Osteocyte (in vitro differentiated cells): ENCODE measurements around the gene TXNIP. TPM values are rescaled to one million over a fixed set of nuclear protein-coding genes. Genes with fewer than 3 reads are reported as not detected.

ENCODE experiments used
- DNase-seq: peaks from one replicate; pipeline ENCODE4 v3.0.0; 2021; ENCODE audit warnings: mixed read lengths; ENCODE audit not compliant: unreplicated experiment; ENCODE audit errors: extremely low spot score
- H3K27ac Mint-ChIP-seq: one replicate; pipeline ENCODE4 v1.8.0; 2021; ENCODE audit warnings: mild to moderate bottlenecking, mixed read lengths; ENCODE audit not compliant: unreplicated experiment
- H3K27me3 Mint-ChIP-seq: one replicate; pipeline ENCODE4 v1.8.0; 2021; ENCODE audit warnings: mixed read lengths; ENCODE audit not compliant: unreplicated experiment
- H3K36me3 Mint-ChIP-seq: one replicate; pipeline ENCODE4 v1.8.0; 2021; ENCODE audit warnings: mixed read lengths; ENCODE audit not compliant: unreplicated experiment
- H3K4me1 Mint-ChIP-seq: one replicate; pipeline ENCODE4 v1.8.0; 2021; ENCODE audit warnings: mixed read lengths; ENCODE audit not compliant: unreplicated experiment
- H3K4me3 Mint-ChIP-seq: one replicate; pipeline ENCODE4 v1.8.0; 2021; ENCODE audit warnings: mild to moderate bottlenecking, moderate library complexity, mixed read lengths; ENCODE audit not compliant: unreplicated experiment
- H3K9me3 Mint-ChIP-seq: one replicate; pipeline ENCODE4 v1.8.0; 2021; ENCODE audit warnings: mixed read lengths; ENCODE audit not compliant: unreplicated experiment
- total RNA-seq: library from RNA; stranded (reverse); gene quantifications from 2 replicates; pipeline ENCODE4 v1.2.1, GENCODE V29; 2021
- TF ChIP-seq, protein P1 (sequence below): fragments of 200-600 bp; sonication (generic); IDR thresholded peaks from 2 replicates; pipeline ENCODE4 v1.5.0; 2021; ENCODE audit warnings: antibody characterized with exemption, mild to moderate bottlenecking, moderate library complexity

The TXNIP gene
- total RNA-seq, 1 donor from 2014 or later = 246 TPM

- peaks cover 5% of the 10 kb centered on the region for H3K36me3 Mint-ChIP-seq
- peaks cover 43% of the 10 kb centered on the region for H3K4me1 Mint-ChIP-seq
- H3K27me3 Mint-ChIP-seq = no peaks in the 10 kb centered on the region
- peak overlapping the region; percentile 98 for H3K27ac Mint-ChIP-seq
- TF ChIP-seq, protein P1, sequence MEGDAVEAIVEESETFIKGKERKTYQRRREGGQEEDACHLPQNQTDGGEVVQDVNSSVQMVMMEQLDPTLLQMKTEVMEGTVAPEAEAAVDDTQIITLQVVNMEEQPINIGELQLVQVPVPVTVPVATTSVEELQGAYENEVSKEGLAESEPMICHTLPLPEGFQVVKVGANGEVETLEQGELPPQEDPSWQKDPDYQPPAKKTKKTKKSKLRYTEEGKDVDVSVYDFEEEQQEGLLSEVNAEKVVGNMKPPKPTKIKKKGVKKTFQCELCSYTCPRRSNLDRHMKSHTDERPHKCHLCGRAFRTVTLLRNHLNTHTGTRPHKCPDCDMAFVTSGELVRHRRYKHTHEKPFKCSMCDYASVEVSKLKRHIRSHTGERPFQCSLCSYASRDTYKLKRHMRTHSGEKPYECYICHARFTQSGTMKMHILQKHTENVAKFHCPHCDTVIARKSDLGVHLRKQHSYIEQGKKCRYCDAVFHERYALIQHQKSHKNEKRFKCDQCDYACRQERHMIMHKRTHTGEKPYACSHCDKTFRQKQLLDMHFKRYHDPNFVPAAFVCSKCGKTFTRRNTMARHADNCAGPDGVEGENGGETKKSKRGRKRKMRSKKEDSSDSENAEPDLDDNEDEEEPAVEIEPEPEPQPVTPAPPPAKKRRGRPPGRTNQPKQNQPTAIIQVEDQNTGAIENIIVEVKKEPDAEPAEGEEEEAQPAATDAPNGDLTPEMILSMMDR = no peak
- H3K4me3 Mint-ChIP-seq = peak overlapping the region; percentile 89
- no peak for DNase-seq
- peaks cover 4% of the 10 kb centered on the region for H3K9me3 Mint-ChIP-seq
Measured at GRCh38 chr1:145965119-145965744, 31.1 kb downstream of the TXNIP start.

DNA sequence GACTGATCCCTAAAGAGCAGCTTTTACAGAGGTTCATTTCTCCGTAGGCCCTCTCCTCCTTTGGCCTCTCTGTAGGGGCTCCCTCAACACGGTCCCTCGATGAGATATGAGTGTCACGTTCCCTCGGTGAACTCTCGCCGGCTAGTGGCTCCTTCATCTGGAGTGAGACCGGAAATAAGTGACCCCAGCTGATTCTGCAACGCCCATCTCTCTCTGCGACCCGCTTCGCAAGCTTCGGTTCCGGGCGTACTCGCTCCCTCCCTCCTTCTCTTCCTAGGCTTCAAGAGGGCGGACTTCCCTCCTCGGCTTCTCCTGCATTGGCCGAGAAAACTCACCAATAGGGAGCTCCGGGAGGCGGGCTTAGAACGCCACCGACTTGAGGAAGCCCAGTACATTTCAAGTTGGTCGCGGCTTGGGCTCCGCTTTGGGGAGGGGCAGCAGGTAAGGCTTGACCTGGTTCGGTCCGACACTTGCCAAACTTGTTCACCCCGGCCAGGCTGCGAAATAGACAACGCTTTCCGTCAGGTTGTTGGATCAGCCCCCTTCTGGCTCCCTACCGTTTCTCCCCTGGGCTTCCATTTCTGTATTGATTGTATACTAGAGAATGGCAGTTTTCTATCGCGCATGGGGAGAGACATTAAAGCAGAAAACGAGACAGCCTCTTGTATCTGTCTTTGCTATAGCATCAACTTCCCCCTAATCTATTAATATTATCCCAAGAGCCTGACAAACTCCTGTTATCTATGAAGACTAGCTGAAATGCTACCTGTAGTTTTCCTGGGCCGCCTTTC lies 31.9 kb downstream of the TXNIP start, which contains the start of the genes ANKRD34A and POLR3GL:
Gene ANKRD34A, minus strand, starts transcription at position 248 of the 791 bp plus-strand sequence. CDS start 2,816 bp downstream, outside the sequence.
Gene POLR3GL, plus strand, starts transcription at position 363 of the 791 bp plus-strand sequence. CDS start 10,176 bp downstream, outside the sequence.
- Mint-ChIP-seq H3K27ac (peak within 1 kb of the TSS; percentile 98), H3K4me3 (peak within 1 kb of the TSS; percentile 89), H3K36me3 (peaks cover 5% of the 10 kb centered on the region), H3K4me1 (peaks cover 47% of the 10 kb centered on the region), H3K27me3 (no peaks in the 10 kb centered on the region), H3K9me3 (peaks cover 4% of the 10 kb centered on the region)
- TF ChIP-seq, protein P1 = no peak
- peak; percentile 94 for DNase-seq

- Mint-ChIP-seq H3K27me3 (no peaks in the 10 kb centered on the region), H3K4me3 (peak overlapping the region; percentile 89), H3K27ac (peak overlapping the region; percentile 98), H3K36me3 (peaks cover 5% of the 10 kb centered on the region), H3K4me1 (peaks cover 49% of the 10 kb centered on the region), H3K9me3 (peaks cover 4% of the 10 kb centered on the region)
- DNase-seq = no peak
- TF ChIP-seq, protein P1 = no peak
Measured at GRCh38 chr1:145963265-145964019, 32.9 kb downstream of the TXNIP start.

DNA sequence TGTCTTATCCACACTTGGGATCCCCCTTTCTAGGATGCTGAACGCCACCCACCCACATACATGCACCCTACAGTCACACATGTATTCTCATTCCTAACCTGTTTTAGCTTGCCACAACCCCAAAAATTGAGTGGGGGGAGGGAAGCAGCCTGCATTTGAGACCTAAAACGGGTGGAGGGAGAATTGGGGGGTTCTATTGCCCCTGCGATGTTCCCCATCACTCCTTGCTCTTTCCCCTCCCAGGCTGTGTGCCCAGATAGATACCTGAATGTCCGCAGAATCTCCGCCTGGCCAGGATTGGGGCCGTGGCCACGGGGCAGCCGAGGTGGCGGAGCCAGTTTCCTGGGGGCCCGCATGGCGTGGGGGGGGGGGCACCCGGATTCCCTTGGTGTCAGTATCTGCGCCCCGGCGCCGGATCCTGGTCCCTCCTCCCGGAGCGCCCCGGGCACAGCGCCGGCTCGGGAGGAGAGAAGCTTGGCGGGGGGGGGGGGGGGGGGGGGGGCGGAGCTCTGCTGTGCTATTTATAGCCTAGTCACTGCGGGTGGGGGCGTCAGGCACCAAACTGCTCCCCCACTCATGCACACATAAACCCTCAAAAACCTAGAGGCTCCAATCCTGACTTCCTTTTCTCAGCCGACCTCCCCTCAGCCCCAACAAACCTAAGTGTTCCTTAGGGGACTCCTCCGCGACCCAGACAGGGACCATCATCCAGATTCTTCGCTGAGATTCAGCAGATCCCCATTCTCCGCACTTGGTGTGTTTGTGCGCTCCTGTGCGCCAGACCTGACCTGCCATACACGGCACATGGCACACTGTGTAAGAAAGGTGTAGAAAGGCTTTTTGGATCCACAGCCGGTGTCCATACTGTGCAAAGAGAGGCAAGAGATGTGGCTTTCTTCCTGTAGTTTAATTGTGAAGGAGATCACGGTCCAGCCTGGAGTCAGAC lies 33.9 kb downstream of the TXNIP start:
- TF ChIP-seq, protein P1 = no peak
- Mint-ChIP-seq H3K9me3 (peaks cover 1% of the 10 kb centered on the region), H3K27ac (peak overlapping the region; percentile 98), H3K27me3 (no peaks in the 10 kb centered on the region), H3K36me3 (no peaks in the 10 kb centered on the region), H3K4me1 (peaks cover 54% of the 10 kb centered on the region), H3K4me3 (peak overlapping the region; percentile 85)
- DNase-seq = no peak
